Pancreas (tissue), 10 donors: Measurements from ENCODE around the gene BACE1-AS. TPM values are rescaled to one million over a fixed set of nuclear protein-coding genes. Genes with fewer than 3 reads are reported as not detected.
A peak's percentile ranks its signal among the peaks of the same experiment; 100 is the strongest.

ENCODE experiments used
- ATAC-seq, 4 donors: fragments of 200-7000 bp; cut with Tn5 transposase; one replicate each; pipeline versions ENCODE4 v1.8.0 to v1.9.1; 2020; ENCODE audit warnings: mild to moderate bottlenecking in 4 of 4, moderate library complexity in 4 of 4
- DNase-seq, 6 donors: peaks; one replicate each; pipeline ENCODE4 v3.0.0-alpha.2; 2020
- FAIRE-seq: peaks from 2 replicates; lab custom pipeline; 2012; peaks lifted over from hg19 to GRCh38; lab: Jason Lieb, UNC
- H3K27ac ChIP-seq, 4 donors: fragments of 200-600 bp; sonication (generic); 1 replicate in 3 of 4; 2 replicates in 1 of 4; pipeline versions ENCODE4 v1.5.0 to v1.8.0; 2020
- H3K27me3 ChIP-seq, 4 donors: fragments of 200-600 bp; one replicate each; pipeline ENCODE4 v1.8.0; 2021
- H3K36me3 ChIP-seq, 3 donors: fragments of 200-600 bp; sonication (generic) in 1 of 3; one replicate each; pipeline versions ENCODE4 v1.5.0 to v1.8.0; 2020 to 2021
- H3K4me1 ChIP-seq, 3 donors: fragments of 200-600 bp; one replicate each; pipeline ENCODE4 v1.8.0; 2021
- H3K4me3 ChIP-seq, 4 donors: fragments of 200-600 bp; sonication (generic) in 2 of 4; one replicate each; pipeline versions ENCODE4 v1.5.0 to v1.8.0; 2020 to 2021
- H3K9me3 ChIP-seq, 4 donors: fragments of 200-600 bp; one replicate each; pipeline ENCODE4 v1.8.0; 2021
- WGBS, 2 donors: extraction: QIAGEN DNeasy Blood & Tissue Kit; methylation state at CpG; one replicate each; pipeline ENCODE4 v1.1.7; 2013; 5-methylcytosine and 5-hydroxymethylcytosine counted together
- intact Hi-C, 3 donors: fragments of 100-400 bp; cut with DNase I; formaldehyde crosslinking; loops; one replicate each; pipeline versions ENCODE4 v1.11.1 to v1.14.2; 2022
- polyA plus RNA-seq, 2 donors: library from polyadenylated mRNA; stranded (reverse); fragments of 200-250 nt; gene quantifications; one replicate each; pipeline ENCODE4 v1.2.3, GENCODE V29; 2013
- total RNA-seq, 6 donors: library from RNA; stranded (reverse); fragmentation: NEBNext Ultra II Directional in 4 of 6; extraction: Animal tissue kit (Norgen Biotek cat#: 25700) in 4 of 6; gene quantifications; one replicate each; pipeline versions ENCODE4 v1.2.1 to v1.2.4, GENCODE V29; 2021 to 2023
- TF ChIP-seq, protein P1 (sequence below), 4 donors: fragments of 200-600 bp; sonication (generic) in 3 of 4; IDR thresholded peaks; one replicate each; pipeline versions ENCODE4 v1.5.0 to v1.8.0; 2021; ENCODE audit warnings: antibody characterized with exemption in 4 of 4
- donor health status: healthy with polysubstance abuse.
- donor health status: DM: no; HTN: no; CAD: no; lungs with moderate emphysema.
- donor health status: DM: no; HTN: no; CAD: no.
- donor health status: control.
- donor health status: control.
- donor health status: Bipolar disorder and iron deficiency.
- donor health status: DM: yes; HTN: yes; CAD: no.
- donor health status: DM: no; HTN: no; CAD: no.
- donor health status: DM: no; HTN: no; CAD: no.
- donor health status: DM: yes; HTN: yes; CAD: no.

BACE1-AS gene
- total and polyA plus RNA-seq, 8 donors, result 2.8 to 9.1 (median 4.2) TPM

DNA sequence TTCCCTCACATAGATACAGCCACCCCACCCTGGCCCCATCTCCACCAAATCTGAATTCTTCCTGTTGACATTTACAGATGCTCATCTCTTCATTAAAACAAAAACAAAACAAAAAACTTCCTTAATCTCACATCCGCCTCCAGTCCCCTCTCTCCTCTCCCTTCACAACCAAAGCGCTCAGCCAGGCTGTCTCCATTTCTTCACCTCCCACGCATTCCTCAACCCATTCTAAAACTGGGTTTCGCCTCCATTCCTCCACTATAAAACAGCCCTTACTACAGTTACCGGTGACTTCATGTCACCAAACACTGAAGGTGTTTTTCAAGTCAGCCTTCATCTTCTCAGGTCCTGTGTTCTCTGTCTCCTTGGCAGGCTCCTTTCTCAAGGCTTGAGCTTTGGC lies 9.6 kb downstream of the BACE1-AS start:
- FAIRE-seq, result no peak
- Histone ChIP-seq H3K27ac (peak overlapping the region; percentile 73 to 92 (median 82)), H3K9me3 (no peaks in the 10 kb centered on the region), H3K36me3 (no peaks in the 10 kb centered on the region), H3K4me3 (peak overlapping the region in 1 of 4 donors; percentile 41), H3K27me3 (no peaks in the 10 kb centered on the region), H3K4me1 (peaks cover 17 to 37% (median 32%) of the 10 kb centered on the region in 3 donors)
- TF ChIP-seq, protein P1, sequence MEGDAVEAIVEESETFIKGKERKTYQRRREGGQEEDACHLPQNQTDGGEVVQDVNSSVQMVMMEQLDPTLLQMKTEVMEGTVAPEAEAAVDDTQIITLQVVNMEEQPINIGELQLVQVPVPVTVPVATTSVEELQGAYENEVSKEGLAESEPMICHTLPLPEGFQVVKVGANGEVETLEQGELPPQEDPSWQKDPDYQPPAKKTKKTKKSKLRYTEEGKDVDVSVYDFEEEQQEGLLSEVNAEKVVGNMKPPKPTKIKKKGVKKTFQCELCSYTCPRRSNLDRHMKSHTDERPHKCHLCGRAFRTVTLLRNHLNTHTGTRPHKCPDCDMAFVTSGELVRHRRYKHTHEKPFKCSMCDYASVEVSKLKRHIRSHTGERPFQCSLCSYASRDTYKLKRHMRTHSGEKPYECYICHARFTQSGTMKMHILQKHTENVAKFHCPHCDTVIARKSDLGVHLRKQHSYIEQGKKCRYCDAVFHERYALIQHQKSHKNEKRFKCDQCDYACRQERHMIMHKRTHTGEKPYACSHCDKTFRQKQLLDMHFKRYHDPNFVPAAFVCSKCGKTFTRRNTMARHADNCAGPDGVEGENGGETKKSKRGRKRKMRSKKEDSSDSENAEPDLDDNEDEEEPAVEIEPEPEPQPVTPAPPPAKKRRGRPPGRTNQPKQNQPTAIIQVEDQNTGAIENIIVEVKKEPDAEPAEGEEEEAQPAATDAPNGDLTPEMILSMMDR (IDR thresholded peaks at IDR 0.05), result no peak
- intact Hi-C loops, result no loop called here
- DNase-seq, result no peak
- ATAC-seq, result no peak
- WGBS, 2 donors, result 38 to 41% methylated on average over 5 of the region's 5 CpGs

DNA sequence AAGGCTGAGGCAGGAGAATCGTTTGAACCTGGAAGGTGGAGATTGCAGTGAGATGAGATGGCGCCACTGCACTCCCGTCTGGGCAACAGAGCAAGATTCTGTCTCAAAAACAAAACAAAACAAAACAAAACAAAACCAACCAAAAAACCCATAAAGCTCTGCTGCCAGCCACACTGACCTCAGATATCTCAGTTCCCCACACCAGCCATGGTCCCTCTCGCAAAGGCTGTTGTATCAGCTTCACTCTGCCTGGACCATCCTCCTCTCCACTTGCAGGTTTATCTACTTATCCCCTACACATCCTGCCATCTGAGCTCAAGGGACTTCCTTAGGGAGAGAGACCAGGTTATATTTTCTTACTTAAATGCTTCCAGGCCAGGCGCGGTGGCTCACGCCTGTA lies 11.1 kb downstream of the BACE1-AS start:
- no peak for DNase-seq
- TF ChIP-seq, protein P1 (IDR thresholded peaks at IDR 0.05), result no peak
- Histone ChIP-seq H3K36me3 (no peaks in the 10 kb centered on the region), H3K4me1 (peaks cover 17 to 32% (median 31%) of the 10 kb centered on the region in 3 donors), H3K9me3 (no peaks in the 10 kb centered on the region), H3K4me3 (no peak overlapping the region), H3K27ac (no peak overlapping the region), H3K27me3 (no peaks in the 10 kb centered on the region)
- intact Hi-C loops, result no loop called here
- 68 to 73% methylated on average over 7 of the region's 7 CpGs for WGBS, 2 donors
- no peak for FAIRE-seq
- no peak for ATAC-seq

DNA sequence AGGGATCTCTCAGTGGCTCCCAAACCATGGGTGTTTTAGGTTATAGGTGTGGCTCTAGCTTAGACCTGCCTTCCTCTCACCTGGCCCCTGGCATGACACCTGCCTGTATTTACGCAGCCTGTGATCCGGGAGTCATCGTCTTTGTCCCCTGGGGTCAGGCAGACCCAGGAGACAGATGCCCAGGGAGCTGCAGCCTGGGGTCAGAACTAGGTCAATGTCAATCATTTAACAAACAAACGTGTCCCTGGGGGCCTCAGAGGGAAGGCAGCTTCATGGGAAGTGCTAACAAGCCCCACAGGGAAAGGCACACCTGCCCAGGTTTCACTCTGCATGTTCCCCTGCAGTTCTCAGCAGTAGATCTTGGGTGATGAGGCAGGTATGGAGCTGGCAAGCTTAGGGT lies 12.0 kb downstream of the BACE1-AS start:
- Histone ChIP-seq H3K27ac (no peak overlapping the region), H3K36me3 (no peaks in the 10 kb centered on the region), H3K27me3 (no peaks in the 10 kb centered on the region), H3K9me3 (no peaks in the 10 kb centered on the region), H3K4me3 (no peak overlapping the region), H3K4me1 (peaks cover 17 to 28% (median 27%) of the 10 kb centered on the region in 3 donors)
- ATAC-seq, result no peak
- TF ChIP-seq, protein P1 (IDR thresholded peaks at IDR 0.05), result no peak
- WGBS, 2 donors, result 38 to 40% methylated on average over 4 of the region's 4 CpGs
- FAIRE-seq, result no peak
- intact Hi-C loops, result no loop called here
- DNase-seq, result no peak

DNA sequence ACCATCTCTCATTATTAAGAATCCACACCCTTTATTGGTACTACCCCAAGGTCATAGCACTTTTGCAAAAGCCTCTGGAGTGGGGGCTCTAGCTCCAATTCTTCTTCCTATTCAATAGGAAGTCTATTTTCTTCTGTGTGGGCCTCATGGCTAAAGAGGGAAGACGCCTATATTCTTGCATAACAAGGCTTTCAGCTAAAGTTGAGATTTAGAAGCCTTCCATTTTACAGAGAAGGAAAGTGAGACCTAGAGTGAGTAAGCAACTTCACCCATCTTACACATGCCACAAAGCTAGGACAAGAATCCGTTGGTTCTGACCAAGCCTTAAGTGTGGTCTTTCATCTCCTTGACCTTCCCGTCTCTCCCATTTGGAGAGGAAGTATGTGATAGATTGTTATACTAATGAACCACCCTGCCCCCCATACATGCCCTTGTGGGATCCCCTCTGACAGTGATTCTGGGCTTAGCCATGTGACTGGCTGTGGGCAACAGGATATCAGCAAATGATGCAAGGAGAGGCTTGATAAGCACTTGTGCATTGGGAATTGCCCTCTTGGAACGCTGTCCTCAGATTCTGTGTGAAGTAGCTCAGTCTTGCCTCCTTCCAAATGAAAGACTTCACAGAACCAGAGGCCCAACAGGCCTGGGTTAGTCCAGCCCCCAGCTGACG lies 12.6 kb downstream of the BACE1-AS start:
- H3K9me3 ChIP-seq, result no peaks in the 10 kb centered on the region
- 57 to 63% methylated on average over 5 of the region's 5 CpGs for WGBS, 2 donors
- ATAC-seq, result no peak
- H3K4me1 ChIP-seq, result peaks cover 17 to 23% (median 22%) of the 10 kb centered on the region in 3 donors
- H3K4me3 ChIP-seq, result no peak overlapping the region
- no peak for DNase-seq
- intact Hi-C loops, result no loop called here
- FAIRE-seq, result no peak
- TF ChIP-seq, protein P1 (IDR thresholded peaks at IDR 0.05), result no peak
- no peaks in the 10 kb centered on the region for H3K27me3 ChIP-seq
- H3K27ac ChIP-seq, result no peak overlapping the region
- H3K36me3 ChIP-seq, result no peaks in the 10 kb centered on the region

DNA sequence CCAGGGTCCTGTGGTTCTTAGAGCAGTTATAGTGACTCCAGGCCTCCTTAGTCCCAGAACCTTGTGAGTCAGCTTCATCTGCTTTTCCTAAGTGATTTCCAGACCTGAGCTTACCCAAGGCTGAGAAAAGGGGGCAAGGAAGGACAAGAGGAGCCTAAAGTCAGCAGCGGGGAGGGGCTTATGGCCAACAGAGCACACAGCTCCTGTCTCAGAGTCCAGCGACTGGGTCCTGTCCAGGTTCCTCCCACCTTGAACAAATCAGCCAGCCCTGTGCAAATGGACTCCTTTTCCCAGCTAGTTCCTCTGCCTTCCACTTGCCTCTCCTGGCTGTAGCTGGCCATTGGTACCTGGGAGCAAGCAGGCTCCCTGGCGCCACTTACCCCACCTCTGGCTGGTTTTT lies 14.0 kb downstream of the BACE1-AS start:
- ATAC-seq (peak; percentile 29 to 64 (median 52)), DNase-seq (peak in 1 of 6 donors; percentile 66), FAIRE-seq (no peak)
- Histone ChIP-seq H3K4me1 (peaks cover 17 to 22% (median 19%) of the 10 kb centered on the region in 3 donors), H3K9me3 (no peaks in the 10 kb centered on the region), H3K36me3 (no peaks in the 10 kb centered on the region), H3K27me3 (no peaks in the 10 kb centered on the region), H3K4me3 (no peak overlapping the region), H3K27ac (peak overlapping the region in 1 of 4 donors; percentile 41)
- TF ChIP-seq, protein P1 (IDR thresholded peaks at IDR 0.05), result no peak
- 48 to 51% methylated on average over 3 of the region's 3 CpGs for WGBS, 2 donors
- intact Hi-C loops, result no loop called here
